Cardiac muscle cell (in vitro differentiated cells and primary cell): ENCODE measurements around the gene SLC16A10. TPM values are rescaled to one million over a fixed set of nuclear protein-coding genes. Genes with fewer than 3 reads are reported as not detected.
A peak's percentile ranks its signal among the peaks of the same experiment; 100 is the strongest.

Source experiments
- DNase-seq, 2 donors: peaks; one replicate each; pipeline versions ENCODE4 v3.0.0 to v3.0.0-alpha.2; 2010 to 2017; ENCODE audit warnings: low read depth in 1 of 2, low spot score in 1 of 2
- H3K27ac ChIP-seq: fragments of 200-600 bp; sonication (generic); 2 replicates; pipeline ENCODE4 v1.5.1; 2016
- H3K27me3 ChIP-seq: fragments of 200-600 bp; sonication (generic); 2 replicates; pipeline ENCODE4 v1.6.0; 2016; ENCODE audit warnings: control low read depth
- H3K36me3 ChIP-seq: fragments of 200-600 bp; sonication (generic); 2 replicates; pipeline ENCODE4 v1.5.1; 2016; ENCODE audit warnings: control low read depth
- H3K4me1 ChIP-seq: fragments of 200-600 bp; sonication (generic); 2 replicates; pipeline ENCODE4 v1.8.1; 2017; ENCODE audit warnings: low read depth, mild to moderate bottlenecking, mixed run types
- H3K4me3 ChIP-seq: fragments of 200-600 bp; sonication (generic); 2 replicates; pipeline ENCODE4 v1.5.1; 2016; ENCODE audit warnings: mild to moderate bottlenecking
- H3K9me3 ChIP-seq: fragments of 200-600 bp; sonication (generic); 2 replicates; pipeline ENCODE4 v1.5.1; 2017; ENCODE audit warnings: low read depth, mild to moderate bottlenecking, control low read depth
- CTCF ChIP-seq: IDR thresholded peaks from 2 replicates; pipeline ENCODE4 v1.5.1; 2012; ENCODE audit warnings: low read depth, mild to moderate bottlenecking, low read length
- polyA plus RNA-seq: library from polyadenylated mRNA; unstranded; fragments of >200 nt; fragmentation: Nextera tagmentation; extraction: Ambion mirVana; gene quantifications from 2 replicates; pipeline ENCODE4 v1.2.1, GENCODE V29; 2016
- total RNA-seq: library from RNA; depleted of rRNA; stranded (reverse); fragments of >200 nt; gene quantifications from 2 replicates; pipeline ENCODE4 v1.2.3, GENCODE V29; 2016

The SLC16A10 gene
- total and polyA plus RNA-seq, 2 experiments from 2014 or later: 8.1 to 21.4 TPM

- H3K27ac ChIP-seq: no peak overlapping the region
- no peak for TF ChIP-seq CTCF
- no peaks in the 10 kb centered on the region for H3K9me3 ChIP-seq
- peak in 1 of 2 donors; percentile 16 for DNase-seq
- H3K36me3 ChIP-seq: no peaks in the 10 kb centered on the region
- no peaks in the 10 kb centered on the region for H3K27me3 ChIP-seq
- peaks cover 13% of the 10 kb centered on the region for H3K4me1 ChIP-seq
- H3K4me3 ChIP-seq: no peak overlapping the region
Measured at GRCh38 chr6:111114482-111114881, 27.2 kb downstream of the SLC16A10 start.

- Histone ChIP-seq H3K27ac (no peak overlapping the region), H3K27me3 (no peaks in the 10 kb centered on the region), H3K4me3 (no peak overlapping the region), H3K9me3 (no peaks in the 10 kb centered on the region), H3K36me3 (no peaks in the 10 kb centered on the region), H3K4me1 (peaks cover 12% of the 10 kb centered on the region)
- no peak for DNase-seq
- no peak for TF ChIP-seq CTCF
Measured at GRCh38 chr6:111118826-111119225, 31.5 kb downstream of the SLC16A10 start.

- DNase-seq: peak in 1 of 2 donors; percentile 38
- no peak for TF ChIP-seq CTCF
- Histone ChIP-seq H3K36me3 (no peaks in the 10 kb centered on the region), H3K4me1 (peaks cover 8% of the 10 kb centered on the region), H3K9me3 (no peaks in the 10 kb centered on the region), H3K27me3 (no peaks in the 10 kb centered on the region), H3K4me3 (no peak overlapping the region), H3K27ac (no peak overlapping the region)
Measured at GRCh38 chr6:111119571-111120329, 32.4 kb downstream of the SLC16A10 start.

GRCh38 chr6:111121789-111122350 lies 34.6 kb downstream of the SLC16A10 start:
- Histone ChIP-seq H3K27ac (no peak overlapping the region), H3K4me3 (no peak overlapping the region), H3K27me3 (no peaks in the 10 kb centered on the region), H3K36me3 (no peaks in the 10 kb centered on the region), H3K9me3 (no peaks in the 10 kb centered on the region), H3K4me1 (no peaks in the 10 kb centered on the region)
- DNase-seq: no peak
- TF ChIP-seq CTCF: no peak

- DNase-seq: no peak
- no peak for TF ChIP-seq CTCF
- Histone ChIP-seq H3K27ac (no peak overlapping the region), H3K9me3 (no peaks in the 10 kb centered on the region), H3K27me3 (no peaks in the 10 kb centered on the region), H3K4me1 (no peaks in the 10 kb centered on the region), H3K36me3 (no peaks in the 10 kb centered on the region), H3K4me3 (no peak overlapping the region)
Measured at GRCh38 chr6:111122458-111123286, 35.4 kb downstream of the SLC16A10 start.
